Mucosa of rectum (tissue), 2 donors: ENCODE measurements around the gene MOK.

ENCODE experiments used
- H3K27ac ChIP-seq, 2 donors: one replicate each; pipeline ENCODE4 v1.7.0; 2013; ENCODE audit warnings: inconsistent platforms in 2 of 2, low read depth in 2 of 2, low read length in 2 of 2
- H3K27me3 ChIP-seq, 2 donors: one replicate each; pipeline ENCODE4 v1.7.0; 2013; ENCODE audit warnings: low read length in 2 of 2; ENCODE audit not compliant: control insufficient read depth in 2 of 2, insufficient read depth in 2 of 2
- H3K36me3 ChIP-seq, 2 donors: one replicate each; pipeline ENCODE4 v1.7.0; 2013; ENCODE audit warnings: low read length in 2 of 2; ENCODE audit not compliant: control insufficient read depth in 2 of 2, insufficient read depth in 2 of 2
- H3K4me1 ChIP-seq, 2 donors: one replicate each; pipeline ENCODE4 v1.7.0; 2013; ENCODE audit warnings: low read length in 2 of 2, mild to moderate bottlenecking in 1 of 2; ENCODE audit not compliant: control insufficient read depth in 2 of 2, insufficient read depth in 2 of 2
- H3K4me3 ChIP-seq, 2 donors: one replicate each; pipeline ENCODE4 v1.7.0; 2013; ENCODE audit warnings: low read length in 2 of 2
- H3K9ac ChIP-seq, 2 donors: one replicate each; pipeline ENCODE4 v1.7.0; 2013; ENCODE audit warnings: low read length in 2 of 2, low read depth in 1 of 2, mild to moderate bottlenecking in 1 of 2
- H3K9me3 ChIP-seq, 2 donors: one replicate each; pipeline ENCODE4 v1.7.0; 2013; ENCODE audit warnings: low read length in 2 of 2; ENCODE audit not compliant: control insufficient read depth in 2 of 2
- donor health status: healthy.
- donor health status: Normal muscosa, but diverticular disease.

The MOK gene

GRCh38 chr14:102185360-102185759 lies 119.6 kb downstream of the MOK start:
- Histone ChIP-seq H3K4me1 (peaks cover 0 to 7% of the 10 kb centered on the region in 2 donors), H3K36me3 (no peaks in the 10 kb centered on the region), H3K27me3 (no peaks in the 10 kb centered on the region), H3K27ac (no peak overlapping the region), H3K4me3 (no peak overlapping the region), H3K9ac (no peak overlapping the region), H3K9me3 (no peaks in the 10 kb centered on the region)

- Histone ChIP-seq H3K4me1 (peaks cover 0 to 7% of the 10 kb centered on the region in 2 donors), H3K27me3 (no peaks in the 10 kb centered on the region), H3K36me3 (no peaks in the 10 kb centered on the region), H3K9me3 (no peaks in the 10 kb centered on the region), H3K9ac (no peak overlapping the region), H3K27ac (no peak overlapping the region), H3K4me3 (no peak overlapping the region)
Observed at GRCh38 chr14:102184316-102185035, 120.5 kb downstream of the MOK start.

GRCh38 chr14:102183886-102184285 lies 121.1 kb downstream of the MOK start:
- no peak overlapping the region for H3K27ac ChIP-seq
- no peaks in the 10 kb centered on the region for H3K36me3 ChIP-seq
- no peaks in the 10 kb centered on the region for H3K27me3 ChIP-seq
- peaks cover 0 to 7% of the 10 kb centered on the region in 2 donors for H3K4me1 ChIP-seq
- no peak overlapping the region for H3K4me3 ChIP-seq
- H3K9me3 ChIP-seq, result no peaks in the 10 kb centered on the region
- H3K9ac ChIP-seq, result no peak overlapping the region

- peaks cover 0 to 7% of the 10 kb centered on the region in 2 donors for H3K4me1 ChIP-seq
- H3K27ac ChIP-seq, result no peak overlapping the region
- H3K9me3 ChIP-seq, result no peaks in the 10 kb centered on the region
- no peak overlapping the region for H3K4me3 ChIP-seq
- no peak overlapping the region for H3K9ac ChIP-seq
- H3K36me3 ChIP-seq, result peaks cover 0 to 3% of the 10 kb centered on the region in 2 donors
- H3K27me3 ChIP-seq, result no peaks in the 10 kb centered on the region
Observed at GRCh38 chr14:102182936-102183619, 121.9 kb downstream of the MOK start.

- peaks cover 0 to 3% of the 10 kb centered on the region in 2 donors for H3K36me3 ChIP-seq
- H3K9me3 ChIP-seq, result no peaks in the 10 kb centered on the region
- H3K27ac ChIP-seq, result no peak overlapping the region
- peaks cover 0 to 7% of the 10 kb centered on the region in 2 donors for H3K4me1 ChIP-seq
- H3K27me3 ChIP-seq, result no peaks in the 10 kb centered on the region
- no peak overlapping the region for H3K4me3 ChIP-seq
- no peak overlapping the region for H3K9ac ChIP-seq
Observed at GRCh38 chr14:102182190-102182589, 122.8 kb downstream of the MOK start.

GRCh38 chr14:102181187-102181586 lies 123.8 kb downstream of the MOK start:
- peaks cover 0 to 7% of the 10 kb centered on the region in 2 donors for H3K4me1 ChIP-seq
- no peaks in the 10 kb centered on the region for H3K27me3 ChIP-seq
- H3K36me3 ChIP-seq, result peaks cover 0 to 3% of the 10 kb centered on the region in 2 donors
- H3K4me3 ChIP-seq, result no peak overlapping the region
- H3K9ac ChIP-seq, result no peak overlapping the region
- no peak overlapping the region for H3K27ac ChIP-seq
- no peaks in the 10 kb centered on the region for H3K9me3 ChIP-seq

- Histone ChIP-seq H3K27me3 (no peaks in the 10 kb centered on the region), H3K9ac (no peak overlapping the region), H3K9me3 (no peaks in the 10 kb centered on the region), H3K4me1 (peaks cover 0 to 5% of the 10 kb centered on the region in 2 donors), H3K36me3 (peaks cover 0 to 3% of the 10 kb centered on the region in 2 donors), H3K27ac (no peak overlapping the region), H3K4me3 (no peak overlapping the region)
Observed at GRCh38 chr14:102180248-102180998, 124.5 kb downstream of the MOK start.
